OCI-LY3 (cell line): ENCODE data around the gene DOK3.

ENCODE experiments used
- EZH2phosphoT487 ChIP-seq: fragments of 200-600 bp; shearing (Covaris generic); IDR thresholded peaks from 2 replicates; pipeline ENCODE4 v1.6.1; 2018; ENCODE audit warnings: antibody characterized with exemption, mixed run types, low read depth
- TF ChIP-seq, protein P1 (sequence below): fragments of 200-600, 300-600 bp; sonication (generic); IDR thresholded peaks from 2 replicates; pipeline ENCODE4 v1.5.1; 2014; ENCODE audit warnings: antibody characterized with exemption, low read length, low read depth

DNA sequence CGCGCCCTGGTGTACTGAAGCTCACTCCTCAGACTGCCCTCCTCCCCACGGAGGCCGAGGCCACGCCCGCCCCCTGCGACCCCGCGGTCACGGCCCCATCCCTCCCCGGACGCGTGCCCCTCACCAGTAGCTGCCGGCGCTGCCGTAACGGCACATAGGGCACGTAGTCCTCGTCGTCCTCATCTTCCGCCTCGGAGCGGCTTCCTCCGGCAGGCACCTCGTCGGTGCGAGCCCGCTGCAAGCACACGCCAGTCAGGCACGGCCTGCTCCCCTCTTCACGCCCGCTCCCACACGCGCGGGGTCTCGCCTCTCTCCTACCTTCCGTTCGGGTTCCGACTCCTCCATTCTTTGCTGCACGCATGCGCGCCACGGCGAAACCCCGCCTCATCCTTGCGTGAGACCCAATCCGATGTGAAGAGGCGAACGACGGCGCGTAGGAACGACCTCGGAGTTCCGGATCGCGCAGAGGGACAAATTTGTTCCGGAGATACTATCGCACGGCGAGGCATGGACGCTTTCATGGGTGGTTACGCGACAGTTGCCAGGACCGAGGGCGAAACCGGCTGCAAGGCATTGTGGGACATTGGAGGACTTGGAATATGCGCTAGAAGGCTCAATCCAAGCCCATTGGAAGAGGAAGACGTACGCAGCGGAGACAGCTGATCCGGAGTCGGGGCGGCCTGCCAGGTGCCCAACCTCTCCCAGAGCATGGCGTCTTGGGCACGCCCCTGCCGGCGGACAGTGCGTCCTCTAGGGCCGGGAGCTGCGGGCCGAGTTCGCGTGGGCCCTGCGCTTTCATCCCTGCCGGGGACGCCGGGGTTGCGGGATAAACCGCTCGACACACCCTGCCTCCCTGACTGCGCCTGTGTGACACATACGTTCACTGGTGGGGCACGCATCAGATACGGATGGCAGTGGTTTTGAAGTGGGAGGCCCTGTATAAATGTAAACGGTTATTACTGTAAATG is 7.3 kb upstream of the DOK3 start, which contains the start of gene DDX41:
- TF ChIP-seq, protein P1, sequence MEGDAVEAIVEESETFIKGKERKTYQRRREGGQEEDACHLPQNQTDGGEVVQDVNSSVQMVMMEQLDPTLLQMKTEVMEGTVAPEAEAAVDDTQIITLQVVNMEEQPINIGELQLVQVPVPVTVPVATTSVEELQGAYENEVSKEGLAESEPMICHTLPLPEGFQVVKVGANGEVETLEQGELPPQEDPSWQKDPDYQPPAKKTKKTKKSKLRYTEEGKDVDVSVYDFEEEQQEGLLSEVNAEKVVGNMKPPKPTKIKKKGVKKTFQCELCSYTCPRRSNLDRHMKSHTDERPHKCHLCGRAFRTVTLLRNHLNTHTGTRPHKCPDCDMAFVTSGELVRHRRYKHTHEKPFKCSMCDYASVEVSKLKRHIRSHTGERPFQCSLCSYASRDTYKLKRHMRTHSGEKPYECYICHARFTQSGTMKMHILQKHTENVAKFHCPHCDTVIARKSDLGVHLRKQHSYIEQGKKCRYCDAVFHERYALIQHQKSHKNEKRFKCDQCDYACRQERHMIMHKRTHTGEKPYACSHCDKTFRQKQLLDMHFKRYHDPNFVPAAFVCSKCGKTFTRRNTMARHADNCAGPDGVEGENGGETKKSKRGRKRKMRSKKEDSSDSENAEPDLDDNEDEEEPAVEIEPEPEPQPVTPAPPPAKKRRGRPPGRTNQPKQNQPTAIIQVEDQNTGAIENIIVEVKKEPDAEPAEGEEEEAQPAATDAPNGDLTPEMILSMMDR = no peak
- no peak for TF ChIP-seq EZH2phosphoT487
